Effector CD8-positive, alpha-beta T cell (primary cell): ENCODE results near the gene N4BP3.
"Not testable (repeated sequence)": the region's sequence is repeated elsewhere in the genome, so short reads cannot be mapped to it uniquely, and the experiment has no call there.

Experiments
- DNase-seq: peaks from one replicate; lab custom pipeline; 2025; lab: John Stamatoyannopoulos, UW
- total RNA-seq, 4 experiments: gene quantifications; one replicate each; lab custom pipeline; 2026; lab: John Stamatoyannopoulos, UW

The N4BP3 gene
- total RNA-seq: 90.8 to 159 (median 108) reads per million in 4 experiments

- DNase-seq: peak; percentile 58
Measured at GRCh38 chr5:178113141-178113787, at the start of gene N4BP3. N4BP3 (plus strand) TSS chr5:178113532; CDS start chr5:178119584, 6,052 bp downstream.

DNA sequence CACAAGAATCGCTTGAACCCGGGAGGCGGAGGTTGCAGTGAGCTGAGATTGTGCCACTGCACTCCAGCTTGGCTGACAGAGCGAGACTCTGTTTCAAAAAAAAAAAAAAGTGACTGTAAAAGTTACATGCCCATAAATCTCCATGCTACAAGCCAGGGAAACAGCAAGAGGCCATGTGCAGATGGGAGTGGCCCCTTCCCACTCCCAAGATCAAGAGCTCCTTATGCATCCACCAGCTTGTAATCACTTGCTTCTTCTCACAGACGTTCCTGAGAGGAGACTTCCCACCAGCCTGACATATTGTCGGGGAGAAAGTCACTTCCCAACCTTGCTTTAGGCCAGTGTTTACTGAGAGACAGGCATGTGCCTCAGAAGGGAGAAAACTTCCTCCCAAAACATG lies 45.6 kb upstream of the N4BP3 start:
- DNase-seq: no peak

GRCh38 chr5:178068293-178068692 lies 45.0 kb upstream of the N4BP3 start:
- no peak for DNase-seq

DNA sequence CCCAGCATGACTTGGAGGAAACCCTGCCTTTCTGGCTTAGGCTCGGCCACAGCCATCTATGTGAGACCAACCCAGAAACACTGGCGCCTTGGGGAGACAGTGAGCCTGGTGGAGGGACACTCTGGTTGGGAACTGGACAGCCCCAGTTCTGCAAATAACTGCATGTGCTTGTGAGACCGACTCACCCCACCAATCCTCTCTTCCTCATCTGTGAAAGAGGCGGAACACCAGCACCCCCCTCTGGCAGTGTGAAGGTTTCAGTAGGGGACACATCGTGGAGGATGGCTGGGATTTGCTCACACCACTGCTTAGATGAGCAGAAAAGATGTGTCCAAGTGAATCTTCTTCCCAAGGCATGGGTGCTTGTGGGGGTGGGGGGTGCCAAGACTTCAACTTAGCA lies 43.4 kb upstream of the N4BP3 start:
- peak; percentile 11 for DNase-seq

GRCh38 chr5:178071108-178071507 lies 42.2 kb upstream of the N4BP3 start:
- DNase-seq: no peak

DNA sequence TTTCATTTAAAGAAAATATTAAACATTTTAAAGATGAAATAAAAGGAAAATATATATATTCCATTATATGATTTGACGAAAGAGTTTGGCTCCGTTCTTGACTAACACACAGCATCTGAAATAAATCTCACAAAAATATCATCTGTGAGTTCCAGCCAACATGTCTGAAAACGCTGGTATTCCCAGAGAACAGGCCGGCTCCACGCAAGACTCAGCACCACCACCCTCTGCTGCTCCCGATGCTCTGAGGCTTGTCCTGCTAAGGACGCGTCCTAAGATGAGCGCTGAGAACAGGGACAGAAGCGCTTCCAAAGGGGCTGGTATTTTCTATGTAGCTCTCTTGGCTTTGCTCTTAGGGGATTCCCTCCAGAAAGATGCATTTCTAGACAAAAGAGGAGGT lies 40.6 kb upstream of the N4BP3 start:
- no peak for DNase-seq

DNA sequence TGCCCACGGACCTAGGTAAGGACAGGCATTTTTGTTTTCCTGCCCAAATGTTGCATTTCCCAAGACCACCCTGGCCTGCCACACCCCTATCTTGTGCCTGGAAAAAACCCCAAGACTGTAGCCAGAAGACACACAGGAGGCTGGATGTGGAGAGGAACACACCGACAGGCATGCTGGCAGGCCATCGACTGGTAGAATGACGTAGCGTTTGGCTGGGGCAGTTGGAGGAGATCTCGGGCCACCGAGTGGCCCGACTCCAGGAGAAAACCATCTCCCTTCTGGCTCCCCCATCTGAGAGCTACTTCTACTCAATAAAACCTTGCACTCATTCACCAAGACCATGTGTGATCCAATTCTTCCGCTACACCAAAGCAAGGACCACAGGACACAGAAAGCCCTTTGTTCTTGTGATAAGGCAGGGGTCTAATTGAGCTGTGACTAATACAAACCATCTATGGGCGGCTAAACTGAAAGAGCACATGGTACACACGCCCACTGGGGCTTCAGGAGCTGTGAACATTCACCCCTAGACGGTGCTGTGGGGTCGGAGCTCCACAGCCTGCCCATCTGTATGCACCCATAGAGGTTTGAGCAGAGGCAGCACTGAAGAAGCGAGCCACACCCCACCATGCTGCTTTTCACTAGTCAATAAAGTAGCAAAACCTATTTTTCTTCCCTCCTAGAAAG lies 38.9 kb upstream of the N4BP3 start:
- no peak for DNase-seq

GRCh38 chr5:178076965-178077364 lies 36.4 kb upstream of the N4BP3 start:
- DNase-seq: not testable (repeated sequence)

- DNase-seq: no peak
Measured at GRCh38 chr5:178077751-178078150, 35.6 kb upstream of the N4BP3 start.

DNA sequence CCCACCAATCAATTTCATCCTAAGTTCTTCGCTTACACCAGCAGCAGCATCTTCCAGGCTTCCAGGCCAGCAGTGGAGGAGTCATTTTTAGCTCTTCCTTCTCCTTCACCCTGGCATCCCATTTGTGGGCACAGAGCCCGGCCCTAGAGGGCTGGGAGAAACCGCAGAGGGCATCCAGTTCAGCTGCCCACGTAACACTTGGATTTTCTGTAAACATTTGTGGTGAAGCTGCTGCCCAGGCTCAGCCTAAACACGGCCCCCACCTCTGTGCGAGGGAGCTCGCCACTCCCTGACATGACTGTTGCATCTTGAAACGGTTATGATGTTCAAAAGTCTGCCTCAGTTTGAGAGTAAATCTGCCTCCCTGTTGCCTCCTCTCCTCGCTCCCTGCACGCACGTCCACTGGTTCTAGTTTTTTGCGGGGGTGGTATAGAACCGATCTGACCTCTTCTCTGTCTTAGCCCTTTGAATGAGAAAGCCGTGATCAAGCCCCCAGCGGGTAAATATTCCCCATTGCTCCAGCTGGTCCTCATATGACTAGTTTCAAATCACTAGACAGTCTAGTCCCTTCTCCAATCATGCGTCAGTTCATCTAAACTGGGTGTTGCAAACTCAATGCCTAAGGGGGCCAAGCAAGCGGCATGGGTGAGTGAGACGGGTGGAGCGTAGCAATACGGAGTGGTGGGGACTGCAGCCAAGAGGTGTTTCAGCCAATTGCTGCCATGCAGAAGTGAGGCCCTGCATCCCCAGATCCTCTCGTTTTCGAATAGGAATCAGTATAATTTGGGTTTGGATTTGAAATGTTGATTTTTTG lies 34.9 kb upstream of the N4BP3 start:
- DNase-seq: no peak

DNA sequence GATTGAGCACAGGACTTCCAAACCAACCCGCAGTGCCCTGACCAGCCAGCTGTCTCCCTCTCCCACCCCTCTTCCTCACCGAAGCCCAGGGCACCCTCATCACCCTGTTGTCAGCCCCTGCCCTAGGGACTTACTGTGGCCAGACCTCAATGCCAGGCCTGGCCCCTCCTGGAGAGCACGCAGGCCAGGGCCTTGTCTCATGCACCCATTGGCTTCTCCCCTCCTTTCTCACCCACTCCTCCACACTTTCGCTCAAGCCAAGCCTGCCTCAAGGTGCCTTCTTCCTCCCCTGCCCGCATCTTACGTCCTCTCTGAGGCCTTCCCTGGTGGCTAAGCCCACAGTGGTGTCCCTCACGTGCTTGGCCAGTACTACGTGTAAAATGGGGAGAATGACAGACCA lies 33.3 kb upstream of the N4BP3 start:
- no peak for DNase-seq

DNA sequence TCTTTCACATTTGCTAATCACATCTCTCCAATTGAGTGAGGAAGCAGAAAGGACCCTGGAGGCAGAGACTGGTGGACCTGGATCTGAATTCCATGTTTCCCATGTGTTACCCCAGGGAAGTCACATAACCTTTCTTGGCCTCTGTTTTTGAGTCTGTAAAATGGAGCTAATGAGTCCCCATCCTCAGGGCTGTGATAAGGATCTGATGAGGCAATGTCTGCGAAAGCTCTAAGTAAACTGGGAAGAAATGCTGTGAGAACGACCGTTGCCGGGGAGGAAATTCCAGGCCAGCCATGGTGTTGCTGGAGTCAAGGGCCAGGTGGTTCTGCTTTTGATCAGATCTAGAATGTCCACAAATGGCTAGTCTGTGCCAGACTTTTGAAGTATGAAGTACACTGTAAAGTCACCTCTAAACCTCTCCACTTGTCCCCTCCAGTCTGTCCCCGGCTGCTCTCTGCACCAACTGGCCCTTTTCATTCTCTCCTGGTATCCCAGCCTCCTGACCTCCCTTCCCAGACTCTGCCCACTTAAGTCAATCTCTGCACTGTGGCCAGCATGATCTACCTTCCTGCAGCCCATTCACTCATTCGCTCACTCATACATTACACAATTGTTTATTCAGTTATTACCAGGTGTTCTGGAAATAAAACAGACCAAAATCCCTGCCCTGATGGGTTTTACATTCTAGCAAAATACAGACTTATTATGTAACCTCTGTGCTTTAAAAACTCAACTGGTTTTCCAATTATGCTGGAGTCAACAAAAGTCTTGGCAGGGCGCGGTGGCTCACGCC lies 32.5 kb upstream of the N4BP3 start:
- DNase-seq: no peak

- DNase-seq: no peak
Measured at GRCh38 chr5:178081571-178082243, 31.6 kb upstream of the N4BP3 start.

DNA sequence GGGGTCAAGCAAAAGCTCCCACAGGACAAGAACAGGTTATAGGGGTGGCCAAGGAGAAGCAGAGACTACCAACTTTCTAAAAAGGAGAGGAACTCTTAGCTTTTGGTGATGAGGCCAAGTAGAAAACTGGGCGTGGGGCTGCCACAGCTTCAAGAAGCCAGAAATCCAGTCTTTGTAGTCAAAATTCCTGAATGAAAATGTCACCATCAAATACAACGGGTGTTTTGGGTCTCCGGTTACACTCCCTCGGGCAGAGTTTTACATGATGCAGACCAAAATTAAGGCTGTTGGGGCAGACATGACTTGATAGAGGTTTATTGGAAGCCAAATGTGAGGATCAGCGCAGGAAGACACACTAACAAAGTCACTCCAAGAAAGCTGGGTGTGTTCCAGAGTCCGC lies 29.4 kb upstream of the N4BP3 start:
- no peak for DNase-seq

DNA sequence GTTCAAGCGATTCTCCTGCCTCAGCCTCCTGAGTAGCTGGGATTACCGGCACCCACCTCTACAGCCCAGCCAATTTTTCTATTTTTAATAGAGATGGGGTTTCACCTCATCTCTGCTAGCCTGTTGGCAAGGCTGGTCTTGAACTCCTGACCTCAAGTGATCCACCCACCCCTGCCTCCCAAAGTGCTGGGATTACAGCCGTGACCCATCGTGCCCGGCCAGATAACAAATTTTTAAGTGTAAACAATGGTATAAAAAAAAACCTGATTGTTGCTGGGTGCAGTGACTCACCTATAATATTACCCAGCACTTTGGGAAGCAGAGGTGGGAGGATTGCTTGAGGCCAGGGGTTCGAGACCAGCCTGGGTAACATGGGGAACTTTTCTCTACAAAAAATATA lies 28.0 kb upstream of the N4BP3 start:
- no peak for DNase-seq

GRCh38 chr5:178086266-178086665 lies 27.1 kb upstream of the N4BP3 start:
- no peak for DNase-seq

- not testable (repeated sequence) for DNase-seq
Measured at GRCh38 chr5:178087199-178087598, 26.1 kb upstream of the N4BP3 start.

- no peak for DNase-seq
Measured at GRCh38 chr5:178090856-178091255, 22.5 kb upstream of the N4BP3 start.

- DNase-seq: no peak
Measured at GRCh38 chr5:178093134-178093533, 20.2 kb upstream of the N4BP3 start.

DNA sequence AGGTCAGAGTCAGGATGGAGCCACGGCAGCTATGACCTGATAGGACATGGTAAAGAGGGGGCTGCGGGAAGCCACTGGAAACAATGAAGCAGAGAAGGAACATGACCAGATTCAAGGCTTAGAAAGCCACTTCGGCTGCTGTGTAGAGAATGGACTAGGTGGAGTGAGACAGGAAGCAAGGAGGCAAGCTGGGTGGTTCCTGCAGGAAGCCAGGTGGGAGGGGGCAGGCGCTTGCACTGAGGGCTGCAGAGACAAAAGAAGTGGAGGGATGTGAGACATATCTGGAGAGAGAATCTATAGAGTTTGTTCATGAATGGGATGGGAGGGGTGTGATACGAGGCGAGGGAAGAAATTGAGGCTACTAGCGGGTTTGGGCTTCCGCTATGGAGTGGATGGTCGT lies 19.0 kb upstream of the N4BP3 start:
- DNase-seq: no peak

DNA sequence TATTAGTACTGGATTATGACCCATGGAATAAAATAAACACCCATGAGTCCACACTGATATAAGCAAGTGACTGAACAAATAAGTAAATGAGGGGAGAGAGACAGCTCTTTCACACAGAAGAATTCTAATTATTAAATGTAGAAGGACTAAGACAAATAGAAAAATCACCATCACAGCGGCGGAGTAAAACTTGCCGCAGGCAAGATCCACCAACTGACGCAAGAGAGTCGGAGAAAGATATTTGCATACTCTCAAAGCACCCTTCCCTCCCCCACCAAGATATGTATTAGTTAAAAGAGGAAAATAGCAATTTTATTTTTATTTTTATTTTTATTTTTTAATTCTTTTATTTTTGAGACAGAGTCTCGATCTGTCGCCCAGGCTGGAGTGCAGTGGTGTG lies 14.6 kb upstream of the N4BP3 start:
- DNase-seq: no peak
